ENCODE measurements around the gene IGSF10.

The IGSF10 gene, protein sequence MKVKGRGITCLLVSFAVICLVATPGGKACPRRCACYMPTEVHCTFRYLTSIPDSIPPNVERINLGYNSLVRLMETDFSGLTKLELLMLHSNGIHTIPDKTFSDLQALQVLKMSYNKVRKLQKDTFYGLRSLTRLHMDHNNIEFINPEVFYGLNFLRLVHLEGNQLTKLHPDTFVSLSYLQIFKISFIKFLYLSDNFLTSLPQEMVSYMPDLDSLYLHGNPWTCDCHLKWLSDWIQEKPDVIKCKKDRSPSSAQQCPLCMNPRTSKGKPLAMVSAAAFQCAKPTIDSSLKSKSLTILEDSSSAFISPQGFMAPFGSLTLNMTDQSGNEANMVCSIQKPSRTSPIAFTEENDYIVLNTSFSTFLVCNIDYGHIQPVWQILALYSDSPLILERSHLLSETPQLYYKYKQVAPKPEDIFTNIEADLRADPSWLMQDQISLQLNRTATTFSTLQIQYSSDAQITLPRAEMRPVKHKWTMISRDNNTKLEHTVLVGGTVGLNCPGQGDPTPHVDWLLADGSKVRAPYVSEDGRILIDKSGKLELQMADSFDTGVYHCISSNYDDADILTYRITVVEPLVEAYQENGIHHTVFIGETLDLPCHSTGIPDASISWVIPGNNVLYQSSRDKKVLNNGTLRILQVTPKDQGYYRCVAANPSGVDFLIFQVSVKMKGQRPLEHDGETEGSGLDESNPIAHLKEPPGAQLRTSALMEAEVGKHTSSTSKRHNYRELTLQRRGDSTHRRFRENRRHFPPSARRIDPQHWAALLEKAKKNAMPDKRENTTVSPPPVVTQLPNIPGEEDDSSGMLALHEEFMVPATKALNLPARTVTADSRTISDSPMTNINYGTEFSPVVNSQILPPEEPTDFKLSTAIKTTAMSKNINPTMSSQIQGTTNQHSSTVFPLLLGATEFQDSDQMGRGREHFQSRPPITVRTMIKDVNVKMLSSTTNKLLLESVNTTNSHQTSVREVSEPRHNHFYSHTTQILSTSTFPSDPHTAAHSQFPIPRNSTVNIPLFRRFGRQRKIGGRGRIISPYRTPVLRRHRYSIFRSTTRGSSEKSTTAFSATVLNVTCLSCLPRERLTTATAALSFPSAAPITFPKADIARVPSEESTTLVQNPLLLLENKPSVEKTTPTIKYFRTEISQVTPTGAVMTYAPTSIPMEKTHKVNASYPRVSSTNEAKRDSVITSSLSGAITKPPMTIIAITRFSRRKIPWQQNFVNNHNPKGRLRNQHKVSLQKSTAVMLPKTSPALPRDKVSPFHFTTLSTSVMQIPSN (N-terminal part only)

DNA sequence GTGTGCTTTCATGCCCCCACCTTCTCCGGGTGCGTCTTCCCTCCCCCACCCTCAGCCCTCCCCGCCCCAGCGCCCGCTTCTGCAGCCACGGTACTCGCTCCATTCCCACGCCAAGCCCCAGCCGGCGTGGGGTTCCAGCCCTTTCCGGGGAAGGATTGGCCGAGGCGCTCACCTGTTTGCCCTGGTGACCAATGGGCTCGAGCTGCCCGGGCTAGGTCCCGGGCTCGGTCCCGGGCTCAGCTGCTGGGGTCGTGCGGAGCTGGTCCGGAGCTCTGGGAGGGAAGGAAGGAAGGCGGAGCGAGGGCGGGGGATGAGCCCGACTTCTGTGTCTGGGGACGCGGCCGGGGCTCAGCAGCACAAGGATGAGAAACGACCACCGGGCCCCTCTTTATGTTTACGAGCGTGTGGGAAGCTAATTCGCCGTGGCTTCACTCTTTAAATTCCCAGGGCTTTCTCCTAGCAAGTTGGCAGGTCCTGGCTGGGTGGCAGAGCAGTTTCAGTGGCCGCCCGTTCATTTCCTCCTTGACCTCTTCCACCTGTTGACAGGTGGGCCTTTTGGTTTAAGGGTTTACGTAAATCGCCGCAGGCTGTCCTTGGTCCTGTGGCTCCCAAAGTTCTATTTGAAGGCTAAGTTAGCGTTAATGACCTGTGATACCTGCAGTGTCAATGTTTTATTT, at the start of gene IGSF10:
TSS of gene IGSF10 (minus strand) at position 288 of the 677 bp plus-strand sequence. CDS start 2,352 bp downstream, outside the sequence.
- TF ChIP-seq GATA2 (IDR thresholded peaks at IDR 0.05; ENCODE audit: low read depth, low read length) (no peak), GATA3 (IDR thresholded peaks at IDR 0.05; ENCODE audit: low read depth, low read length) (no peak)

DNA sequence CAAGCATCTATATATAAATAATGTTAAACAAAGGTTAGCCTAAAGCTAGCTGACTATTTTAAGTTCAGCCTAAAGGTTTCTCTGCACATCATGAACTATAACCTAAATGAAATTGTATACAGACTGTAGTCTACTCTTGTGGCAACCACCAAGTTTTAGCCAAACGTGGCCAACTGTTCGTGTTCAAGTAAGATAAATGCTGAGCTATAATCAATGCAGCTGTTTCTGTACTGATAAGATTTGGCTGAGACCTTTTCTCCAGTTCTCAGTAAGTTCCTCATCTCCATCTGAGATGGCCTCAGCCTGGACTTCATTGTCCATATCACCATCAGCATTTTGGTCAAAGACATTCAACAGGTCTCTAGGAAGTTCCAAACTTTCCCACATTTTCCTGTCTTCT, 43.7 kb upstream of the IGSF10 start:
- TF ChIP-seq GATA3 (IDR thresholded peaks at IDR 0.05; ENCODE audit: low read depth, low read length) (no peak), GATA2 (IDR thresholded peaks at IDR 0.05; ENCODE audit: low read depth, low read length) (no peak)

DNA sequence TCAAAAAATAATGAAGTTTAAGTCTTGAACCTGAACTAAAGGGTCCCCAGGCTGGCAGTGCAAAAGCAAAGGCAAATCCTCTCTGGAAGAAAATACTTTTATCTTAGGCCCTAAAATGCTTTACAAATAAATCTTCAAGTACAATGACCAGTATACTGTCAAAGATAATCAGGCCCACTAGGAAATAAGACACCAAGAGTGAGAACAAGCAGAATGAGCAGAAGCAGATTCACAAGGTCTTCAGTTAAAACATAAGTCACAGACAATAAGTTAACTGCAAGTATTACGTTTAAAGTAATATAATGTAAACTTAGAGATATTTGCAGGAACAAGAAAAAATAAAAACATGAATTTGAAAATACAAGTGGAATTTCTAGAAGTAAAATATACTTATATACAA, 42.2 kb upstream of the IGSF10 start:
- TF ChIP-seq GATA3 (IDR thresholded peaks at IDR 0.05; ENCODE audit: low read depth, low read length) (no peak), GATA2 (IDR thresholded peaks at IDR 0.05; ENCODE audit: low read depth, low read length) (no peak)

DNA sequence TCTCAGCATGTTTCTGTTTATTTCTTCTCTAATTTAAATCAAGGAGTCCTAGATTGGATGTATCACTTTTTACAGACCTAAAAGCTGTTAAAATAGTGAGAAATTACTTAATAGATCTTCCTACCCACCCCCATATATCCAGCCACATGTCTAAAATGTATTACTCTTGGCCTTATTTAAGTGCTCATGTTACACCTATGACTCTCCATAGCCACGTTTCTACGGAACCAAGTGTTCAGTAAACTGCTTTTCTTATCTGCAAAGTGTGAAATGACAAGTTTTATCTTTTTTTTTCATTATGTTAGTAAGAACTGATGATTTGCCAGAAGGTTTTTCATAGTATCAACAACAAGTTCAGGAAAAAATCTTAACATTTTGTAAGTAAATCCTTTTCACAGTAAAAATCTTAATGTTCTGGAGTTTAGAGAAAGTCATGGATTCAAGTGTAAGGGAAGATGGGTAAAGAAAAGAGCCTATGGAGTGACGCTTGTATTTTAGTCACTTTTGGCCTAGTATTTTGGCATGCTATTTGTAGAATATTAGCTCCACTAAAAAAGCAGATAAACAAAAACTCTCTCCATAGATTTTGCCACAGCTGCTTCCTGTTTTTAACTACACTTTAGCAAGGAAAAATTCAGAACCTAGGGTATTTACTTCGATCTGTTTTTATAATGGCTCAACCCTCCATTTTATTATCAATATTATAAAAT, 41.2 kb upstream of the IGSF10 start:
- TF ChIP-seq GATA3 (IDR thresholded peaks at IDR 0.05; ENCODE audit: low read depth, low read length): no peak
- TF ChIP-seq GATA2 (IDR thresholded peaks at IDR 0.05; ENCODE audit: low read depth, low read length): no peak

DNA sequence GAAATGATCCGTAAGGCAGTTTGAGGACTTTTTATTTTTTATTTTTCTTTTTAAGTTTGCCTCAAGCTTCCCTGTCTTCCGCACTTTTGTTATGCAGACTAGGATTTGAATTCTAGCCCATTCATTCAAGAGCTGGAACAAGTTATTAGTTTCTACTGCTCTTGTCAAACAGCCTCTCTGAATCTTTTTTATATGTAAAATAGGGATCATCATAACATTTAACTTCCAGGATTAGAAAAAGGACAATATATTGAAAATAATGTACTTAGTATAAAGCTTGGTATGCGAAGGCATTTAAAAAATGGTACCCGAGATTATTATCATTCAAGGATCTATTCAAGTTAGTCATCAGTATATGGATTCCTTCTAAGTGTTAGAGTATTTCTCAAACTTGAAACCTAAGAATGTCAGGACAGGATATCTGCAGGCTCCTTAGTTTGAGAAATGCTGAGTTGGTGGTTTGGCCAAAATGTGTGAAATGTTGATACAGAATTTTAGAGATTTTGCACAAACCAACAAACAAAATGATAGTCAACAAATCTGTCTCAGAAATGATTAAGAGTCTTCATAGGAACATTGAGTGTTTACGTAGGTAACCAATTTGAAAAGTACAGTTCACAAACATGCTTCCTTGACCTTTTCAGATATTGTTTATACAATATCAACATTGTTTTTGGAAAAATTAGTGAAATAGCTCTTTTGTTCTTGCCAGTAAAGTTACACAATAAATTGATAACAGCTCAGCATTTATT, 40.5 kb upstream of the IGSF10 start:
- TF ChIP-seq GATA2 (IDR thresholded peaks at IDR 0.05; ENCODE audit: low read depth, low read length): no peak
- TF ChIP-seq GATA3 (IDR thresholded peaks at IDR 0.05; ENCODE audit: low read depth, low read length): no peak

DNA sequence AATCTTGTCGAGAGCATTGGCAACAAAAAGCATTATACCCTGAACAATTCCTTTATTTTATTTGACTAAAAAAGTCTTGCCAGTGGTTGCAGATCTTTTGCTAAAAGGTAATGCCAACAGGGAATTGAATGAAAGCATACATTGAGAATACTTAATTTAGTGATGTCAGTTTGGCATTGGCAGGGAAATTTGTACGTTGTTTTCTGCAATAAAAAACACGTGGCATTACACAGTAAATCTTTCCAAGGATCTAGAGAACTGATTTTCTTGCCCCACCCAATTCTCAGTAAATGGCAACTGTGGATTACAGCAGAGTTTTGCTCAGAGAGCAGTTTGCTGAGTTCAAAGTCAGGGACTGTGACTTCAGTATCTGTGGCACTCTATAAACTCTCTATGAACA, 38.3 kb upstream of the IGSF10 start:
- TF ChIP-seq GATA2 (IDR thresholded peaks at IDR 0.05; ENCODE audit: low read depth, low read length) (no peak), GATA3 (IDR thresholded peaks at IDR 0.05; ENCODE audit: low read depth, low read length) (no peak)

DNA sequence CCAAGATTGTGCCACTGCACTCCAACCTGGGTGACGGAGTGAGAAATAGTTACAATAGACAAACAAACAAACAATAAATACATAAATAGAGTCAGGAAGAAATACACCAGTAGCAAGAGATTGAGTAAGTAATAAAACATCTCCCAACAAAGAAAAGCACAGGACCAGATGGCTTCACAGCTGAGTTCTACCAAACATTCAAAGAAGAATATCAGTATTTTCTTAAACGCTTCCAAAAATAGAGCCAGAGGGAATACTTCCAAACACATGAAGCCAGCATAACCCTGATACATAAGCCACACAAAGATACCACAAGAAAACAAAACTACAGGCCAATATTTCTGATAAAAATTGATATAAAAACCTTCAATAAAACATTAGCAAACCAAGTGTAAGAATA, 30.7 kb upstream of the IGSF10 start:
- TF ChIP-seq GATA2 (IDR thresholded peaks at IDR 0.05; ENCODE audit: low read depth, low read length): no peak
- no peak for TF ChIP-seq GATA3 (IDR thresholded peaks at IDR 0.05; ENCODE audit: low read depth, low read length)

DNA sequence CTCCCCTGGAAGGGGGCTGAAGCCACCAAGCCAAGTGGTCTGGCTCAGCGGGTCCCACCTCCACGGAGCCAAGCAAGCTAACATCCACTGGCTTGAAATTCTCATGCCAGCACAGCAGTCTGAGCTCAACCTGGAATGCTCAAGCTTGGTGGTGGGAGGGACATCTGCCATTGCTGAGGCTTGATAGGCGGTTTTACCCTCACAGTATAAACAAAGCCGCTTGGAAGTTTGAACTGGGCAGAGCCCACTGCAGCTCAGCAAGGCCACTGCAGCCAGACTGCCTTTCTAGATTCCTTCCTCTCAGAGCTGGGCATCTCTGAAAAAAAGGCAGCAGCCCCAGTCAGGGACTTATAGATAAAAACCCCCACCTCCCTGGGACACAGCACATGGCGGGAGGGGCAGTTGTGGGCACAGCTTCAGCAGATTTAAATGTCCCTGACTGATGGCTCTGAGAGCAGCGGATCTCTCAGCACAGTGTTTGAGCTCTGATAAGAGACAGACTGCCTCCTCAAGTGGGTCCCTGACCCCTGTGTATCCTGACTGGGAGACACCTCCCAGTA, 23.2 kb upstream of the IGSF10 start:
- TF ChIP-seq GATA3 (IDR thresholded peaks at IDR 0.05; ENCODE audit: low read depth, low read length): no peak
- no peak for TF ChIP-seq GATA2 (IDR thresholded peaks at IDR 0.05; ENCODE audit: low read depth, low read length)

DNA sequence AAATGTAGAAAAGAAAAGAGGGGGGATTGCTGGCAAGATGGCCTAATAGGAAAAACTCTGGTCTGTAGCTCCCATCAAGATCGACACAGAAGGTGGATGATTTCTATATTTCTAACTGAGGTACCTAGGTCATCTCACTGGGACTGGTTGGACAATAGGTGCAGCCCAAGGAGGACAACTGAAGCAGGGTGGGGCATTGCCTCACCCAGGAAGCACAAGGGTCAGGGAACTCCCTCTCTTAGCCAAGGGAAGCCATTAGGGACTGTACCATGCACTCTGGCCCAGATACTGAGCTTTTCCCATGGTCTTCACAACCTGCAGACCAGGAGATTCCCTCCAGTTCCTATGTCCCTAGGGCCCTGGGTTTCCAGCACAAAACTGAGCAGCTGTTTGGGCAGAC, 22.6 kb upstream of the IGSF10 start:
- TF ChIP-seq GATA3 (IDR thresholded peaks at IDR 0.05; ENCODE audit: low read depth, low read length) (no peak), GATA2 (IDR thresholded peaks at IDR 0.05; ENCODE audit: low read depth, low read length) (no peak)

DNA sequence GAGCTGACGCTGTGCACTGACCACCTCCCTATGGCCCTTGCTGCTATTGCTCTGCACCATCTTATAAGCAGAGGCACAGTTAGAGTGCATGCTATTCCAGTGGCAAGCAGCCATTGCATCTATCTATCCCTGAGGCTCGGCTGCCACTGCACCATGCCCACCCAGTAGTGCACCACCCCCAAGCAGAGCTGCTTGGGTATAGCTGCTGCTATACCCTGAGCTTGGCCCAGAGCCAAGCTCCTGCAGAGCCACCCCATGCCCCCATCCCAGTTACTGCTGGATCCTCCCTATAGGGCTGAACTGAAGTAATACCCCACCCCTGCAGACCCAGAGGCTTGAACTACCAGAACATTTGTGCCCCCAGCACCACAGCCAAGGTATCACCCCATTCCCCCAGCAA, 19.6 kb upstream of the IGSF10 start:
- no peak for TF ChIP-seq GATA2 (IDR thresholded peaks at IDR 0.05; ENCODE audit: low read depth, low read length)
- no peak for TF ChIP-seq GATA3 (IDR thresholded peaks at IDR 0.05; ENCODE audit: low read depth, low read length)

DNA sequence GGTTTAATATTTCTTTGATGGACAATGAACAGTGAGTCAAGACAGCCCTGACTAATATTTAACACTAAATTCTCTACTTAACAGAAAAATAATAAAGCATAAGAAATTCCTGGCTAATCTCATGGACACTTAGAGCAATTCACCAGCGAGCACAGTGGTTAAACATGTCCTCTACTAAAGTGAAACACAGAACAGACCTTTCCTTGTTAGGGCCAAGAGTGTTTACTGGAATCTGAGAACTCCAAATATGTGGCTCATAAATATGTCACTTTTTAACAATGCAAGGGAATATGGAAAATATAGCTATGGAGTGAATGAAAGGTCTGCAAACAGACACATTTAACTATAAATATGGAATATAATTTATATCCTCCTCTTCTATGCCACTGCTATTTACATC, 18.6 kb upstream of the IGSF10 start:
- TF ChIP-seq GATA3 (IDR thresholded peaks at IDR 0.05; ENCODE audit: low read depth, low read length): no peak
- no peak for TF ChIP-seq GATA2 (IDR thresholded peaks at IDR 0.05; ENCODE audit: low read depth, low read length)

DNA sequence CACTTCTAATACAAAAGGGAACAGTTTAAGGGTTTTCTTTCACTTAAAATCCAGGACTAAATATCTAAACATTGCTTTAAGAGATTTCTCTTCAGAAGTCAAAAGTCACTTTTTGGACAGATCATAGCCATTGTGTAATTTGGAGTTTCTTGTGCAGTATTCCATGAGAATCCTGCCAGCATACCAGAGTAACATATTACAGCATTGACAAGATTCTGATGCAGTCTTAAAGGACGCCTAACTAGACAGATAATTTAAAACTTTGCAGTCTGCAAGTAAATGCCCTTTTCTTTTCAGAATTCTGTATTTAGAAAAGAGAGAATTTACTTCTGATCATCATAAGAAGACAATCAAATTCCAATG, 17.5 kb upstream of the IGSF10 start:
- no peak for TF ChIP-seq GATA3 (IDR thresholded peaks at IDR 0.05; ENCODE audit: low read depth, low read length)
